ENCODE data around the gene LPP. TPM values are rescaled to one million over a fixed set of nuclear protein-coding genes. Genes with fewer than 3 reads are reported as not detected.

Gene LPP
- total RNA-seq, 3 donors from 2014 or later (not counting 1 experiment from before 2014, with no cell fraction given): 137 to 163 (median 149) TPM

GRCh38 chr3:188205992-188206416 lies 52.0 kb downstream of the LPP start:
- no peak for TF ChIP-seq CTCF (IDR thresholded peaks at IDR 0.05)
- WGBS (ENCODE audit: insufficient coverage): 87% methylated on average over 7 of the region's 7 CpGs
- Histone ChIP-seq H3K4me3 (ENCODE audit: low read length) (no peak overlapping the region), H3K9me3 (ENCODE audit: control insufficient read depth, insufficient read depth, low read length) (no peaks in the 10 kb centered on the region), H3K27me3 (ENCODE audit: control insufficient read depth, insufficient read depth, low read length) (no peaks in the 10 kb centered on the region), H3K36me3 (ENCODE audit: control insufficient read depth, insufficient read depth, low read length) (peaks cover 4% of the 10 kb centered on the region), H3K27ac (ENCODE audit: low read length) (no peak overlapping the region), H3K4me1 (ENCODE audit: control insufficient read depth, insufficient read depth, low read length) (no peaks in the 10 kb centered on the region)
- no peak for DNase-seq
- ATAC-seq: no peak
- Mint-ChIP-seq H3K27ac (peak overlapping the region in 1 of 2 donors; percentile 5), H3K36me3 (no peaks in the 10 kb centered on the region), H3K4me3 (no peak overlapping the region), H3K4me1 (peaks cover 50 to 57% of the 10 kb centered on the region in 2 donors), H3K27me3 (ENCODE audit: low read depth in 2 of 2) (no peaks in the 10 kb centered on the region), H3K9me3 (no peaks in the 10 kb centered on the region)
- intact Hi-C loops (cut with micrococcal nuclease): no loop called here

DNA sequence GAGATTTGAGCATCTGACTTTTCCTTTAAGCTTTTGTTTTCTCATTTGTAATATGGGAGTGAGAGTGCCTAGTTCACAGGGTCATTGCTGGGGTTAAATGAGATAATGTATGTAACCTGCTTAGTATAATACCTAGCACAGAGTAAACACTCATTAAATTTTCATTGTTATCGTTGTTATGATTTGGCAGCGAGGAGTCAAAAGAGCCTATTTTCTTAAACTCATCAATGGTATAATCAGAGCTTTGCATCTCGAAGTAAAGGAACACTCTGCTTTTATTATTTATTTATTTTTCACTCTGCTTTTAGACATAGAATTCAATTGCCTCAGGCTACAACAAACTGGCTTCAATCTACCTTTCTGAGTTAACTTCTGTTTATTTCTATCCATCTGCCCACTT lies 52.8 kb downstream of the LPP start:
- WGBS (ENCODE audit: insufficient coverage): 100% methylated on average over 3 of the region's 3 CpGs
- intact Hi-C loops (cut with micrococcal nuclease): no loop called here
- H3K36me3 Mint-ChIP-seq: no peaks in the 10 kb centered on the region

DNA sequence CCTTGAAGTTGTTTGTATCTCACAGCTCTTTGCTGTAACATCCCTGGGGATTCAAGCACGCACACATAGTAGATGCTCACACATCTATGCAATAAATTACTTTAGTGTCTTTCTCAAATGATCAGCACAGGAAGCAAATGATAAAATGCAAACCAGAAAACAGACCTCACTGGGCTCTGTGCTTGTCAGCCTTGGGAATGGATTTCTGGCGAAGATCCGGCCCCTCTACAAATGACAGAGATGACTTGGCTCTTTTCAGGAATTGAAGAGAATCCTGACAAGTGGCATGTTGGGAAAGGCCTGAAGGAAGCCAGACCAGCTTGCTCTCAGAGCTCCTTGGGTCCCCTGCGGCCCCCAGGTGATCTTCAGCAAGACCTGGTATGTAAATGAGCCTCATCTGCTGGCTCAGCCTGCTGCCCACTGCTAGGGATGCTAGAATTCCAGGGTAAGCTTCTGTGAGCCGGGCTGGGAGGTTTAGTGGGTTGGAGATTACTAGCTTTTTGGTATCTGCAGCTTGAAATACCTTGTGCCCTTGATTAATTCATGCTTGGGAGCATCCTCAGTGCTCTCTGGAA lies 54.1 kb downstream of the LPP start:
- H3K27ac ChIP-seq (ENCODE audit: low read length): no peak overlapping the region

More for the DNA sequence above, 52.8 kb downstream of the LPP start:
- TF ChIP-seq CTCF (IDR thresholded peaks at IDR 0.05): no peak
- DNase-seq: no peak
- H3K36me3 ChIP-seq (ENCODE audit: control insufficient read depth, insufficient read depth, low read length): peaks cover 4% of the 10 kb centered on the region
- ATAC-seq: no peak
- H3K27me3 Mint-ChIP-seq (ENCODE audit: low read depth in 2 of 2): no peaks in the 10 kb centered on the region
- no peak overlapping the region for H3K4me3 ChIP-seq (ENCODE audit: low read length)
- H3K9me3 ChIP-seq (ENCODE audit: control insufficient read depth, insufficient read depth, low read length): no peaks in the 10 kb centered on the region
- H3K9me3 Mint-ChIP-seq: no peaks in the 10 kb centered on the region
- H3K27ac ChIP-seq (ENCODE audit: low read length): no peak overlapping the region
- H3K4me1 Mint-ChIP-seq: peaks cover 57 to 58% of the 10 kb centered on the region in 2 donors
- peak overlapping the region in 1 of 2 donors; percentile 5 for H3K27ac Mint-ChIP-seq
- H3K4me3 Mint-ChIP-seq: no peak overlapping the region
- H3K4me1 ChIP-seq (ENCODE audit: control insufficient read depth, insufficient read depth, low read length): no peaks in the 10 kb centered on the region
- H3K27me3 ChIP-seq (ENCODE audit: control insufficient read depth, insufficient read depth, low read length): no peaks in the 10 kb centered on the region

More for the DNA sequence above, 54.1 kb downstream of the LPP start:
- no peak for ATAC-seq
- TF ChIP-seq CTCF (IDR thresholded peaks at IDR 0.05): no peak
- no peak overlapping the region for H3K4me3 ChIP-seq (ENCODE audit: low read length)
- Mint-ChIP-seq H3K9me3 (no peaks in the 10 kb centered on the region), H3K27ac (no peak overlapping the region), H3K27me3 (ENCODE audit: low read depth in 2 of 2) (no peaks in the 10 kb centered on the region), H3K4me3 (no peak overlapping the region), H3K4me1 (peaks cover 46 to 47% of the 10 kb centered on the region in 2 donors), H3K36me3 (no peaks in the 10 kb centered on the region)
- intact Hi-C loops (cut with micrococcal nuclease): no loop called here
- WGBS (ENCODE audit: insufficient coverage): 95% methylated on average over 5 of the region's 5 CpGs
- H3K9me3 ChIP-seq (ENCODE audit: control insufficient read depth, insufficient read depth, low read length): no peaks in the 10 kb centered on the region
- DNase-seq: no peak
- peaks cover 4% of the 10 kb centered on the region for H3K36me3 ChIP-seq (ENCODE audit: control insufficient read depth, insufficient read depth, low read length)
- no peaks in the 10 kb centered on the region for H3K27me3 ChIP-seq (ENCODE audit: control insufficient read depth, insufficient read depth, low read length)
- H3K4me1 ChIP-seq (ENCODE audit: control insufficient read depth, insufficient read depth, low read length): no peaks in the 10 kb centered on the region
